Activated CD4-positive, alpha-beta memory T cell treated with anti-CD3 and anti-CD28 coated beads for 36 hours (primary cell): ENCODE data around the gene KRT74. TPM values are rescaled to one million over a fixed set of nuclear protein-coding genes. Genes with fewer than 3 reads are reported as not detected.

ENCODE experiments used
- CTCF ChIA-PET: fragments of 350-600 bp; sonication (Branson Sonifier 250); formaldehyde crosslinking; loops from one replicate; lab custom pipeline; 2021; ENCODE audit warnings: antibody characterized with exemption, inconsistent platforms; lab: Charles Lee
- POLR2A ChIA-PET: fragments of 350-600 bp; sonication (Branson Sonifier 250); formaldehyde crosslinking; loops from one replicate; lab custom pipeline; 2021; ENCODE audit warnings: antibody characterized with exemption; lab: Charles Lee
- DNase-seq: peaks from one replicate; pipeline ENCODE4 v3.0.0-alpha.2; 2020
- H3K27ac Mint-ChIP-seq: one replicate; pipeline ENCODE4 v1.8.0; 2021; ENCODE audit warnings: mixed read lengths
- H3K27me3 Mint-ChIP-seq: one replicate; pipeline ENCODE4 v1.8.0; 2021; ENCODE audit warnings: mixed read lengths
- H3K36me3 Mint-ChIP-seq: one replicate; pipeline ENCODE4 v1.8.0; 2021; ENCODE audit warnings: mixed read lengths
- H3K4me1 Mint-ChIP-seq: one replicate; pipeline ENCODE4 v1.8.0; 2021; ENCODE audit warnings: low read depth, mixed read lengths
- H3K4me3 Mint-ChIP-seq: one replicate; pipeline ENCODE4 v1.8.0; 2021; ENCODE audit warnings: mild to moderate bottlenecking, mixed read lengths
- H3K9me3 Mint-ChIP-seq: one replicate; pipeline ENCODE4 v1.8.0; 2021; ENCODE audit warnings: mixed read lengths
- intact Hi-C: fragments of 100-400 bp; cut with micrococcal nuclease; formaldehyde crosslinking; loops from one replicate; pipeline ENCODE4 v1.15.1; 2023
- total RNA-seq, 2 experiments: library from RNA; stranded (reverse); gene quantifications; one replicate each; pipeline ENCODE4 v1.2.3, GENCODE V29; 2021

The KRT74 gene
- total RNA-seq, 2 experiments from 2014 or later, result not detected

DNA sequence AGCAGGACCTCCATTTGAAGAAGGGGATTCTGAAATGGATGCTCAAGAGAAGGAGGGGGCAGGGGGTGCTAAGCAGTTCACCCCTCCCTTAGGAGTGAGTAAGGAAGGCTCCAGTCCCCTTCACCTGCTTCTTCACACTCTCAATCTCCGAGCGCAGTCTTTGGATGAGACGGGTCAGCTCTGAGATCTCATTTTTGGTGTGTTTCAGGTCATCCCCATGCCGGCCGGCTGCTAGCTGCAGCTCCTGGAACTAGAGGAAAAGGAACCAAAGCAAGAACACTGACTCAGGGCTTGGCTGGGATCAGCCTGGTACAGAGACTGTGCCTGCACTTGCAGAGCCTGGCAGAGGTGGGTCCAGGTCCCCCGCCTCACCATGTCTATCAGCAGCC is 37.4 kb upstream of the KRT74 start:
- Mint-ChIP-seq H3K27me3 (peaks cover under 1% of the 10 kb centered on the region), H3K36me3 (no peaks in the 10 kb centered on the region), H3K27ac (no peak overlapping the region), H3K4me3 (no peak overlapping the region), H3K4me1 (peaks cover 64% of the 10 kb centered on the region), H3K9me3 (no peaks in the 10 kb centered on the region)
- ChIA-PET CTCF (interaction anchor here (2.1 kb wide), 1 partner anchor 268 kb away, joined by 8 read pairs; no protein-coding TSS in a partner anchor), POLR2A (no interaction called here)
- intact Hi-C loops, result no loop called here
- DNase-seq, result no peak

DNA sequence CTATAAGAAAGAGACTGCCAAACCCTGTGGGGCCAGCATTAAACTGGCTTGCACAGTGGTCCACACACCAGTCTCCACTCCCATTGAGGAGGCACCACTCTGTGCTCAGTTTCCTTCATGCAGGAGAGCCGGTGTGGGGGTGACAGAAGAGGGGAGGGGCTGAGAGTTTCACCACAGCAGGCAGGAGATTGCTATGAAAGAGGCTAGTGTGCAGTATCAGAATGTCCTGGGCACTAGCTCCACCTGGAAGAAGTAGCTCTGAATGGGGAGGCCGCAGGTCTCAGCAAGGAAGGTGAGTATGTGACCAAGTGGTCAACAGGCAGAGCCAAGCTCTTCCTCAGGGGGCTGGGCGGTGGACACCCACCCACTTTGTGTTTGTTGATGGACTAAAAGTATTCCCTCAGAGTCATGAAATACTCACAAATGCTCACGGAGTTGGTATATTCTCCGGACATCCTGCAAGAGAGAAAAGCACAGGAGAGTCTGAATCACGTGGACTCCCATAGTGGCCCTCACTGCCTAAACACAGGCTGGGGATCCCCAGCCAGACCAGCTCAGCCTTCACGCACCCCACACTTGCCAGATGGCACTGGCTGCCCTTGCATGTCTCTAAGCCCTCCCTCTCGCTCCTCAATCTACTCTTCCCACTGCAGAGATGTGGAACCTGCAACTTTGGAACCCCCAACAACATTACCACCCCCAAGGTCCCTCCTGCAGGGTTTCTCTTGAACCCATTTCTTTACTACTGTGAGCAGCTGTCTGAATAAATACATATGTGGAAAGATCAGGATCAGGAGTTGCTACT is 35.4 kb upstream of the KRT74 start:
- ChIA-PET CTCF (no interaction called here), POLR2A (interaction anchor here (0.6 kb wide), 1 partner anchor 60 kb away, joined by 3 read pairs; no protein-coding TSS in a partner anchor)
- intact Hi-C loops, result no loop called here
- Mint-ChIP-seq H3K36me3 (no peaks in the 10 kb centered on the region), H3K4me3 (no peak overlapping the region), H3K9me3 (no peaks in the 10 kb centered on the region), H3K27me3 (no peaks in the 10 kb centered on the region), H3K27ac (no peak overlapping the region), H3K4me1 (peaks cover 60% of the 10 kb centered on the region)
- no peak for DNase-seq

DNA sequence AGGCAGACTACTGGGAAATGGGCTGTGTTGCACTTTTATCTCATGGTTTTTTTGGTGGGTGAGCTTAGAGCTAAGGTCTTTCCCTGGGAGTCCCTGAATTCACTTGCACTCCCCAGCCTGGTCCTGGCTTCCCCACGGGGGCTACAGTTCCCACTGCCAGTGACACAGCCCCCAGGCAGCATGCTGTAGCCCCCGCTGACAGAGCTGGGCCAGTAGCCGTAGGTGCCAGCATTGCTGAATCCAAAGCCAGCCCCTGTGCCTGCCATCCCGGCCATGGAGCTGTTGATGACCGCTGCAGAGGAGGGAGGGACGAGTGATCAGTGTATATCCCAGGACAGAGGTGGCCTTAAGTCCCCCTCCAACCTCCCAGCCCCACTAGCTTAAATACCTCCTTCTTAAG is 34.5 kb upstream of the KRT74 start:
- Mint-ChIP-seq H3K36me3 (no peaks in the 10 kb centered on the region), H3K9me3 (no peaks in the 10 kb centered on the region), H3K27ac (no peak overlapping the region), H3K4me1 (peaks cover 58% of the 10 kb centered on the region), H3K4me3 (no peak overlapping the region), H3K27me3 (no peaks in the 10 kb centered on the region)
- no peak for DNase-seq
- ChIA-PET CTCF (no interaction called here), POLR2A (no interaction called here)
- intact Hi-C loops, result no loop called here

DNA sequence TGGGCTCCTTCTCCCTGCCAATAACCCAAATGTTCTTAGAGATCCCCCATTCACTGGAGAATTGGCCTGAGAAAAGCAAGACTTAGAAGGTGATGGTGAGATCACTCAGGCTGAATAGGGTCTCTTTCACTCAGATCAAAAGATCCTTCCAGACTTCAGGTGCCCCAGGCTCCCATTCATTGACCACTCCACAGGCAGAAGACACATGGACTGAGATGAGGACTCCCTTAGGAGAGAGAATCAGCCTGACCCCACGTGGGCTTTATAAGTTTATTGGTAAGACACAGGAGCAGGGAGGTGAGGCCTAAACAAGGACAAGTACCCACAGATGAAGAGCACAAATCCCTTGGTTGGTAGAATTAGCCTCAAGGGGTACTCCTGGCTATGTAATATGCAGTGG is 33.7 kb upstream of the KRT74 start:
- no peak overlapping the region for H3K4me3 Mint-ChIP-seq
- intact Hi-C loops, result no loop called here
- DNase-seq, result no peak
- POLR2A ChIA-PET, result no interaction called here
- H3K4me1 Mint-ChIP-seq, result peaks cover 54% of the 10 kb centered on the region
- H3K27ac Mint-ChIP-seq, result no peak overlapping the region
- CTCF ChIA-PET, result no interaction called here
- no peaks in the 10 kb centered on the region for H3K36me3 Mint-ChIP-seq
- no peaks in the 10 kb centered on the region for H3K9me3 Mint-ChIP-seq
- no peaks in the 10 kb centered on the region for H3K27me3 Mint-ChIP-seq

DNA sequence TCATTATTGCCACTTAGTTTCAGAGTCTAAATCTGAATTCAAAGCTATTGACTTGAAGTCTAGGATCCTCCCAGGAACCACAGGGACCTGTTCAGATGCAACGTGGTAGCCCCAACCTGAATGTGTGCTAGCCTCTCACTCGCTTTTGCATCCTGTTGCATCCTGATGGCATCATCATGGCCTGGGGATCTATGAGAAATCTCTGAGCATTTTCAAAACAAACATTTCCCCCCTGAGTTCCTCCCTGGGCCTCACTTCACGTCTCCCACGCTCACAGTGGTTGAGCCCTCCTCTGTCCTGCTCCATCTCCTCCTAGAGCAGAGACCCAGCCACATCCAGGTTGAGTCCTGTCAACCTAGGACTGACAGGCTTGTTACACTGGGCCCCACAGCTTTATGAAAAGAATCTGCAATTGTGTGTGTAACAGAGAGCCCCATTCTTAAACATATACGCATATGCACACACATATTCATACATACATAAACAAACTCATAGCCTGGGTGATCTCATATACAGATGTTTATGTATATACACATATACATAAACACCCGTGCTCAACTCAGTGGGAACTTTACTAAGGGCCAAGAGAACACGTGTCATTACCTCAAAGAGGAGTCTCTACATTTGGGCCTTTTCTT is 33.1 kb upstream of the KRT74 start:
- CTCF ChIA-PET, result interaction anchor here (1.2 kb wide), 1 partner anchor 264 kb away, joined by 4 read pairs; no protein-coding TSS in a partner anchor
- intact Hi-C loops, result no loop called here
- Mint-ChIP-seq H3K9me3 (no peaks in the 10 kb centered on the region), H3K27me3 (no peaks in the 10 kb centered on the region), H3K27ac (no peak overlapping the region), H3K4me3 (no peak overlapping the region), H3K4me1 (peaks cover 50% of the 10 kb centered on the region), H3K36me3 (no peaks in the 10 kb centered on the region)
- POLR2A ChIA-PET, result no interaction called here
- DNase-seq, result no peak

DNA sequence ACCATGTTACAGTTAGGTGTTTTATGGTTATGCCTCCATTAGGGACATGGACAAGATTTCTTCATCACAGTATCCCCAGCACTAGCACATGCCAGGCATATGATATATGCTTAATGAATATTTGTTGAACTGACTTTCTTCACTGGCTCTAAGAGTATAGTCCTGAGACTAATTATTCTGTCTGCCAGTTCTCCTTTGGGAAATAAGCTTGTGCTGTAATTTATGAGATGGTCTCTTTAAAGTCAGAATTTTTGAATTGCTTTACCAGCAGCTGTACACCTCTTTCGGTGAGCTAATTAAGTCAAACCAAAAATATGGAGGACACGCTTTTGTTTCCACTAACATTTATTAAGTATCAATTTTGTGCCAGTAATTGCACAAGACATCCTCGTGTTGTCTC is 32.5 kb upstream of the KRT74 start:
- no peak for DNase-seq
- Mint-ChIP-seq H3K4me3 (no peak overlapping the region), H3K9me3 (no peaks in the 10 kb centered on the region), H3K27ac (no peak overlapping the region), H3K36me3 (no peaks in the 10 kb centered on the region), H3K4me1 (peaks cover 46% of the 10 kb centered on the region), H3K27me3 (no peaks in the 10 kb centered on the region)
- intact Hi-C loops, result no loop called here
- POLR2A ChIA-PET, result no interaction called here
- CTCF ChIA-PET, result interaction anchor here (1.2 kb wide), 1 partner anchor 265 kb away, joined by 4 read pairs; no protein-coding TSS in a partner anchor

DNA sequence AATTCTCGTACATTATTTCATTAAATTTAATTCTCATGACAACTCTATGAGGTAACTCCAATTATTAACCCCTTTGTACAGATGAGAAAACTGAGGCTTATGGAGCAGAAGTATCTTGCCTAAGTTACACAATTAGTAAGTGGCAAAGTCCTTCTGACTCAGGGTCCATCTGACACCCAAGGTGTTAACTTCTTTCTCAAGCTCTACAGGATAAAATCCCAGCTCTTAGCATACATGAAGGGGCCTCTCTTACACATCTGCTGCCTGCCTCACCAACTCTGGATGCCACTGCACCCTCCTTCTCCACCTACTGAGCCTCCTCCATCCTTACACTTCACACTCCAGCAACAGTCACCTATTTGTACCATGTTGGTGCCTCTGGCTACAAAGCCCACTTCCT is 31.9 kb upstream of the KRT74 start:
- no peak for DNase-seq

DNA sequence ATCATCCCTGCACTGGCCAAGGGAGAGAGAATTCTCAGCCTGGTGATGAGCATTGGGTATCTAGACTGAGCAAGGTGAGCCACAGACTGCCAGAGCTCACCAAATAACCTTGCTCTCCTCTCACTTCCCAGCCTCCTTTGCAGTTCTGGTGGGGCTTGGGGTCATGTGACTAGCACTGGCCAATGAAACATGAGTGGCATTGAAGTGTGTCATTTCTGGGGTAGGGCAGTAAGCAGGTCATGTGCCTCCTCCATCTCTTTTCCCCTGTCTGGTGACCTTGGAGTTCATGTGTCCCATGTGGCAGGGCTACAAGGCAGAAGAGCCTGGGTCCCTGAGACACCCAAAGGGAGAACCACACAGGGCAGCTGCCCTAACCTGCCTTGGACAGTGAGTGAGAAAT is 31.2 kb upstream of the KRT74 start:
- no peaks in the 10 kb centered on the region for H3K36me3 Mint-ChIP-seq
- H3K4me3 Mint-ChIP-seq, result no peak overlapping the region
- peak; percentile 30 for DNase-seq
- H3K27me3 Mint-ChIP-seq, result no peaks in the 10 kb centered on the region
- H3K4me1 Mint-ChIP-seq, result peaks cover 38% of the 10 kb centered on the region
- H3K9me3 Mint-ChIP-seq, result no peaks in the 10 kb centered on the region
- intact Hi-C loops, result no loop called here
- ChIA-PET CTCF (no interaction called here), POLR2A (no interaction called here)
- H3K27ac Mint-ChIP-seq, result no peak overlapping the region

More for the DNA sequence above, 31.9 kb upstream of the KRT74 start:
- intact Hi-C loops, result no loop called here
- ChIA-PET CTCF (interaction anchor here (1.2 kb wide), 1 partner anchor 265 kb away, joined by 4 read pairs; no protein-coding TSS in a partner anchor), POLR2A (no interaction called here)
- Mint-ChIP-seq H3K36me3 (no peaks in the 10 kb centered on the region), H3K4me3 (no peak overlapping the region), H3K27ac (no peak overlapping the region), H3K9me3 (no peaks in the 10 kb centered on the region), H3K27me3 (no peaks in the 10 kb centered on the region), H3K4me1 (peaks cover 42% of the 10 kb centered on the region)

DNA sequence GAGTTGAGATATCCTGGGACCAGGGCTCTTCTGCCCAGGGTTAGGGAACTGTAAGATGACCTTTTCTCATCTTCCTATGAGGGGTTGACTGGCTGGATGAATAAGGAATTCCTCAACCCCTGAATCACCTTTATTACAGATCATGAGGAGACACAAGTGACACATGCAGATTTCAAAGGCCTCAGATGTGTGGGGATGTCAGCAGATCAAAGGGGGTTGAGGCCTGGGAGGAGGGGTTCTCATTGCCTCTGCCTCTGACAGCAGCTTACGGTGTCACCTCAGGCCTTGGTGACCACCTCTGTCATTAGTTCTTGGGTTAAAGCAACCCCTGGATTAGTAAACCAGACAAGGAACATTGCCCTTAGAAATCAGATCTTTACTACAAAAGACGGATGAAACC is 29.7 kb upstream of the KRT74 start:
- Mint-ChIP-seq H3K27me3 (no peaks in the 10 kb centered on the region), H3K4me1 (peaks cover 25% of the 10 kb centered on the region), H3K9me3 (no peaks in the 10 kb centered on the region), H3K4me3 (no peak overlapping the region), H3K27ac (no peak overlapping the region), H3K36me3 (no peaks in the 10 kb centered on the region)
- no peak for DNase-seq
- intact Hi-C loops, result no loop called here
- POLR2A ChIA-PET, result no interaction called here
- CTCF ChIA-PET, result no interaction called here

DNA sequence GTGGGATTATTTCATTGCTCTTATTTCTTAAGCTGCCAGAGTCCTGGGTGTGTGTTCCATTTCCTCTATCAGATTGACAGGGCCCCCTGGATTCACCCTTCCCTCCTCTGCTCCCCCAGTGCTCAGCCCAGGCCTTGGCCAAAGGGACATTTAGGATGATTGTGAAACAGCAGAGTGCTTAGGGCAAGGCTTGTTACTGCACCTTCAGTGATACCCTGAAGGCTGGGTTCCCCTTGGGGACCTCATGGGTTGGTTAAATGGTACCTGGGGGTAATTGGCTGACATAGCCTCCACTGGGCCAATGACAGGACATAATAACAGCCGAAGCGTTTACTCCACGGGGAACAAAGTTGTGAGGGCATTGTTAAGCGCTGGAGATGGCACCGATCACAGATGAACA is 28.9 kb upstream of the KRT74 start:
- CTCF ChIA-PET, result no interaction called here
- Mint-ChIP-seq H3K9me3 (no peaks in the 10 kb centered on the region), H3K4me3 (no peak overlapping the region), H3K27ac (no peak overlapping the region), H3K27me3 (no peaks in the 10 kb centered on the region), H3K36me3 (no peaks in the 10 kb centered on the region), H3K4me1 (peaks cover 21% of the 10 kb centered on the region)
- no peak for DNase-seq
- intact Hi-C loops, result no loop called here
- POLR2A ChIA-PET, result no interaction called here

DNA sequence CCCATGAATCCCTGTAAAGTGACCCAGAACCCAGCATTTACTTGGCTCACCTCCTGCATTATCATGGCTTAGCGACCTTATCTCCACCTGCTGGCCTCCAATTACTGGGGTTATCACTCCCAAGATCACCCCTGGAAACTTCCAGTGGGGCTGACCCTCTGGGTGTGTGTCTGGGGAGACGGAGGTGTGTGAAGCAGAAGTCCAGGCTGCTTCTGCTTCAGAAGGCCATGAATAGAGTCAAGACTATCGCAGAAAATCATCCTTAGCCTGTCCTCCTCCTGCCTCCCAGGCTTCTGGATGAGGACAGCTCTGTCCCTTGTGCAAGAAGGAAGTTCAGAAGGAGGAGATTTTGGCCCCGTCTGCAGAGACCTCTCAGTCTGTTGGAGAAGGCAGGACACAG is 28.0 kb upstream of the KRT74 start:
- Mint-ChIP-seq H3K9me3 (no peaks in the 10 kb centered on the region), H3K27me3 (no peaks in the 10 kb centered on the region), H3K36me3 (no peaks in the 10 kb centered on the region), H3K4me3 (no peak overlapping the region), H3K27ac (no peak overlapping the region), H3K4me1 (peaks cover 20% of the 10 kb centered on the region)
- intact Hi-C loops, result no loop called here
- POLR2A ChIA-PET, result no interaction called here
- CTCF ChIA-PET, result no interaction called here
- no peak for DNase-seq

DNA sequence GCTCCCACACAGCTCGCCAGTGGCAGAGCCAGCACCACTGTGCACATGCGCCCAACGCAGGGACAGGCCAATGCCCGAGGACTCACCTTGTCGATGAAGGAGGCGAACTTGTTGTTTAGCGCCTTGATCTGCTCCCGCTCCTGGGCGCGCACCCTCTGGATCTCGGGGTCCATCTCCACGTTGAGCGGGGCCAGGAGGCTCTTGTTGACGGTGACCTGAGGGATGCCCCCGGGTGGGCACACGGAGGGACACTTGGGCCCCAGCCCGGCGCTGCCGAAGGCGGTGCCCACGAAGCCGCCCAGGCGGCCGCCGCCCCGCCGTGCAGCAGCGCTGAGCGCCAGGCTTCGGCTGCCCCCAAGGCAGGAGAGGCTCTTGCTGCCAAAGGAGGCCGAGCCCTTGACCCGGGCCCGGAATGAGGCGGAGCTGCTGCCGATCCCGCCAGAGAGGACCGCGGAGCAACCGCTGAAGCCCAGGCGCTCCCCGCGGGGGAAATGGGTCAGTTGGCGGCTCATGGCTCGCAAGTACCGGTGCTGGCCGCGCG is 27.4 kb upstream of the KRT74 start, which contains the start of gene KRT72:
Gene KRT72, minus strand, starts transcription at position 523 of the 541 bp plus-strand sequence. Its CDS starts 11 bp downstream, at position 512.
- H3K4me3 Mint-ChIP-seq, result no peak within 1 kb of the TSS
- intact Hi-C loops, result no loop called here
- ChIA-PET POLR2A (no interaction called here), CTCF (no interaction called here)
- H3K36me3 Mint-ChIP-seq, result no peaks in the 10 kb centered on the region
- no peaks in the 10 kb centered on the region for H3K27me3 Mint-ChIP-seq
- peaks cover 19% of the 10 kb centered on the region for H3K4me1 Mint-ChIP-seq
- no peak for DNase-seq
- no peaks in the 10 kb centered on the region for H3K9me3 Mint-ChIP-seq
- no peak within 1 kb of the TSS for H3K27ac Mint-ChIP-seq
